GM15510 (cell line): ENCODE results near the gene RALA.

Experiments used
- POLR2A ChIP-seq: IDR thresholded peaks from 3 replicates; pipeline ENCODE4 v1.6.1; 2011; ENCODE audit warnings: borderline replicate concordance; ENCODE audit not compliant: insufficient read length; ENCODE audit errors: extremely low read depth

The RALA gene

DNA sequence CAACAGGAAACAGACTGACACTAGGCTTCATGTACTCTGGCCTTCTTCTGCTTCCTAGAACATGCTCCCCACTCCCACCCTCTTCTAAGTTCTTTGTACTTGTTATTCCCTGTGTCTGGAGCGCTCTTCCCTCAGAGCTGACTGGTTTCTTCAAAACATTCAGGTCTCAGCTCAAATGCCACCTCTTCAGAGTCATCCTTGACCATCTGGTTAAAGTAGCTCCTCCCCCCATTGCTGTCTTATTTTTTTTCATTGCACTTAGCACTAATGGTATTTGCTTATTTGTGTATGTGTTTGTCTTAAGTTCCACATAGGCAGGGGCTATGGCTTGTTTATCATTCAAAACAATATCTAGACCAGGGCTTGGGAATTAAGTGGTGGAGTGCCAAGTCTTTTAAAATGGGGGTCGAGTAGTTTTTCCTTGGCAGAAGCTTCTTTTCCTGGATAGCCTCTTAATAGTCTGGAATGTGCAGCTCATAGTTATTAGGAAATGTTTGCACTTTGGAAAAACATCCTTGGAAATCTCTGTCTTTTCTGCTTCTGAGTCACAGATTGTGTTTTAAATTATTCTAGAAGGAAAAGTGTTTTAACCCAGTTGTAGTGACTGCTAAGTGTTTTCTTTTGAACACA is 60.0 kb downstream of the RALA start:
- TF ChIP-seq POLR2A: no peak

DNA sequence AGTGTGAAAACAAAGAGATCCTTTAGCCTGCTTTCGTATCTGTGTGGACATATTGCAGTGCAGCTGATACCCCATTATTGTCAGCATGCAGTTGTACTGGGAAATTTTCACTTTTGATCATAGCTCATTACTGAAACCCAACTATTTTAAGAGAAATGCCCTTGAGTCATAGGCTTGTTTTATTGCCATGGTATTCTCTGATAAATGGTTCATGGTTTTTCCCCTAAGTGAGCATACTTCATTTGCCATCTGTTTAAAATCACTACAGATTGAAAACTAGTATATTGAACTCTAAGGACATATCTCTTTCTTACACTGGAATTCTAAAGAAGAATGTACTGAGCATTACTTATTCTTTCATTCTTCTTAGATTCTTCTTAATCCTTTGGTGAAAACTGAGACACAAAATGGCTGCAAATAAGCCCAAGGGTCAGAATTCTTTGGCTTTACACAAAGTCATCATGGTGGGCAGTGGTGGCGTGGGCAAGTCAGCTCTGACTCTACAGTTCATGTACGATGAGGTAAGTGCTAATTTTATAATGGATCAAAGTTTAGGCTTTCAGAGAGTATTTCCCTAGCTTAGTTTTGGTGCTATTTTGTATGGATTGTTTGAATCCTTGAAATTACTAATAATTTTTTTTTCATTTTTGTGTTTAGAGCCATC is 63.0 kb downstream of the RALA start:
- TF ChIP-seq POLR2A: no peak

DNA sequence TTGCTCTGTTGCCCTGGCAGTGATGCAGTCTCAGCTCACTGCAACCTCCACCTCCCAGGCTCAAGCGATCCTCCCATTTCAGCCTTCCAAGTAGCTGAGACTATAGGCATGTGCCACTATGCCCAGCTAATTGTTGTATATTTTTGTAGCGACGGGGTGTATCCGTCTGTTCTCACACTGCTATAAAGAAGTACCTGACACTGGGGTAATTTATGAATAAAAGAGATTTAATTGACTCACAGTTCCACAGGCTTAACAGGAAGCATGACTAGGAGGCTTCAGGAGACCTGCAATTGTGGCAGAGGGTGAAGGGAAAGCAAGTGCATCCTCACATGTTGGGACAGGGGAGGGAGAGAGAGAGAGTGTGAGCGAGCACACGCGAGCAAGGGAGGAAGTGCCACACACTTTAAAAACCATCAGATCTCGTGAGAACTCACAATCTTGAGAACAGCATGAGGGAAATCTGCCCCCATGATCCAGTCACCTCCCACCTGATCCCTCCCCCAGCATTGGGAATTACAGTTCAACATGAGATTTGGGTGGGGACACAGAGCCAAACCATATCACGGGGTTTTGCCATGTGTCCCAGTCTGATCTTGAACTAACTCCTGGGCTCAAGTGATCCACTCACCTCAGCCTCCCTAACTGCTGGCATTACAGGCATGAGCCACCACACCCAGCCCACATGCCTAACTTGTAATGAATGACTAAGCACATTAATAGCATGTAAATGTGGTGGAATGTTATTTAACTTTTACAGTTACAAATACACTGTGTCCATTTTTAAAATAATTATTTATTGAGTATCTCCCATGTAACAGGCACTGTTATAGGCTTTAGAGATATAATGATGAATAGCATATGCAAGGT is 65.5 kb downstream of the RALA start:
- TF ChIP-seq POLR2A: no peak

DNA sequence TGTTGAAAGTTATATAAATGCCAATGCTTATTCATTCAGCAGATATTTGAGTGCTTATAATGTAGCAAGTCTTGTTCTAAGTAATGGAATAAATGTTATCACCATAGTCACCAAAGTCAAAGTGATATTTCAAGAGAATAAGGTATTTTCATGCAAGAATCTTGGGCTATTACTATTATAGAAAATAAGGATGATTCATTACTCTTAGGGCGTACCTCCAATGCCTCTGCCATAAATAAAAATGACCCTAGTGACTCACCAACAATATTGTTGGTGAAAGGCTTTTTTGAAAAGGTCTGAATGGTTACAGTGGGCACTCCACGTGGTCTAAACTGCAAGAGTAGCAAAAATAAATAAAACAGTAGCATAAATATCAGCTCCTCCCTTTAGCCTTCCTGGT is 68.4 kb downstream of the RALA start:
- no peak for TF ChIP-seq POLR2A

DNA sequence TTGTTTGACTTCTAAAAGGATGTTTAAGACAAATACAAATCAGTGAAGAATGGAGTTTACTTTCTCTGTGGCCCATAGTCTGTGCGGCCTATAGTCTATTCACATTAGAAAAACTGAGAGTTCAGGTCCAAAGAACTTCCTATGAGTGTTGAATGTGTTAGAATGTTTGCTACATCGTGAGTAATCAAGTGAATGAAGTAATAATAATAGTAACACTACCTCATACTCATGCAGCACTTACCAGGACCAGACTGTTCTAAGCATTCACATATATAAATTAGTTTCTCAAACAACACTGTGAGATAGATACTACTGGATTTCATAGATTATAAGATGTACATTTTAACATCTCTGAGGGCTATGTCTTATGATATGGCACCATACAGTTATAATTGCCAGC is 70.4 kb downstream of the RALA start:
- no peak for TF ChIP-seq POLR2A

DNA sequence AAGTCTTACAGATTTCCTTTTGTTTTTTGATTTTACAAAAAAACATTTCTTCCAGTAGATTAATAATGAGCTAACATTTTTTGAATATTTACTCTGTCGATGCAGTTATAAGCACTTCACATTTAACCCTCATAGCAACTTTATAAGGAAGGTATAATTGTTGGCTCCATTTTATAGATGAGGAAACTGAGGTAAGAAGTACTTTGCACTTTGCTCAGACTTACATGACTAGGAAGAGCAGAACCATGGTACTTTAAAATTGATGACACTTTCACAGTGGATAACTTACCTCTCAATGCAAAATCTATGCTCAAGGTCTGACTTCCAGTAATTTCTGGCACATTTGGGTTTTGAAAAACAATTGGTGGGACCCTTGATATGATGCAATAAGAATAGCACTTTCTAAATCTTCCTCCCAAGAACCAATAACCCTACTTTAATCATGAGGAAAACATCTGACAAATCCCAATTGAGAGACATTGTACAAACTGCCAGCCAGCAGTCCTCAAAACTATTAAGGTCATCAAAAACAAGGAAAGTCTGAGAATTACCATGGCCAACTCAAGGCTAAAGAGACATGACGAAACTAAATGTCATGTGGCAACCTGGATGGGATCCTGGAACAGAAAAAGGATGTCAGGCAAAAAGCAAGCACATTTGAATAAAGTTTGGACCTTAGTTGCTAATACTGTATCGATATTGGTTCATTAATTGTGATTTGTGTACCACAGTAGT is 72.6 kb downstream of the RALA start:
- no peak for TF ChIP-seq POLR2A

DNA sequence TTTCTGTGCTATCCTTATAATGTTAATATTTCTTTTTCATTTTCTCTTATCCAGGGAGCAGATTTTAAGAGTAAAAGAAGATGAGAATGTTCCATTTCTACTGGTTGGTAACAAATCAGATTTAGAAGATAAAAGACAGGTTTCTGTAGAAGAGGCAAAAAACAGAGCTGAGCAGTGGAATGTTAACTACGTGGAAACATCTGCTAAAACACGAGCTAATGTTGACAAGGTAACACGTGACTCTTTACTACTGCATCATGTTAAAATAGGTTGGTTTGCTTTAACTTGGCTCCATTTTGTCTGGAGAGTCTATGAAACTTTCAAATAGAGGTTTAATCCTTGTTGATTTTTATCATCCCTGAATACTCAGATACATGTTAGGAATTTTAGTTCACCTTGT is 73.3 kb downstream of the RALA start:
- no peak for TF ChIP-seq POLR2A

DNA sequence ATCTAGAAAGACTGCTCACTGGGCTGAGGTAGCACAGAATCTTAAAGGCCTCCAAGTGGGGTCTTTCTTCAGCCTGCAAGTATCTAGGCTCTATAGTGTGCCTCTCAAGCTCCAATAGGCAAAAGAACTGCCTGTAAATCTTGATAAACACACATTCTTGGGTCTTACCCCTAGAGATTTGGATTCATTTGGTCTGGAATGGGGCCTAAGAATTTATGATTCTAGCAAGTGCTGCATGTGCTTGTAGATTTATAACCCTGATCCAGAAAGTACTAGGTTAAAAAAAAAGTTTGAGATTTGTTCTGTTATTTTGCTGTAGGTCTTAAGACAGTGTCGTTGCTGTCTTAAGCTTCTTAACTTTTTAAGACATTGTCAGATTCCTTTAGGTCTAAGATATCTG is 74.1 kb downstream of the RALA start:
- TF ChIP-seq POLR2A: no peak

DNA sequence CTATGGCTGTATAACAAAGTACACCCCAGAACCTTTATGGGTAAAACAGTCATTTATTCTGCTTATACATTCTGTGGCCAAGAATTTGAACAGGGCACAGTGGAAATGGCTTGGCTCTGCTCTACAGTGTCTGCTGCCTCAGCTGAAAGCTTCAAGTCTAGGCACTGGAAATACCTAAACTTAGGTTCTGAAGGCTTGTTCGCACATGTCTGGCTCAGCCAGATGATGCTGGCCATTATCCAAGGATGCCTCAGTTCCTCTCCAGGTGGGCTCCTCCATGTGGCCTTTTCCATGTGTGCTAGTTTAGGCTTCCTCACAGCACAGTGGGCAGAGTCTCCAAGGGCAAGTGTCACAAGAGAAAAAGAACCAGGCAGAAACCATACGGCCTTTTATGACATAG is 76.8 kb downstream of the RALA start:
- no peak for TF ChIP-seq POLR2A

DNA sequence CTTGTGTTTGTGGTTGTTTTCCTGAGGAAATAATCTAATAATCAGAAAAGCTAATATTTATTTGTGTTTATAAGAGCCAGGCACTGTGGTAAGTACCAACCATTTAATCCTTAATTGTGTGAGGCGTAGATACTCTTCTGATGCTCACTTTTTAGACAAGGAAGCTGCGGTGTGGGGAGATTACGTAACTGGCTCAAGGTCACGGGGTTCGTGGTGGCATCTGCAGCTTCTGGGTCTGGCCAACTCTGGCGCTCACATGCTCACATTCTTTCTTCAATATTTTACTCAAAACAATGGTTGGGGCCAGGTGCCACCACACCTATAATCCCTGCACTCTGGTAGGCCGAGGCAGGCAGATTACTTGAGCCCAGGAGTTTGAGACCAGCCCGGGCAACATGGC is 77.6 kb downstream of the RALA start:
- TF ChIP-seq POLR2A: no peak

DNA sequence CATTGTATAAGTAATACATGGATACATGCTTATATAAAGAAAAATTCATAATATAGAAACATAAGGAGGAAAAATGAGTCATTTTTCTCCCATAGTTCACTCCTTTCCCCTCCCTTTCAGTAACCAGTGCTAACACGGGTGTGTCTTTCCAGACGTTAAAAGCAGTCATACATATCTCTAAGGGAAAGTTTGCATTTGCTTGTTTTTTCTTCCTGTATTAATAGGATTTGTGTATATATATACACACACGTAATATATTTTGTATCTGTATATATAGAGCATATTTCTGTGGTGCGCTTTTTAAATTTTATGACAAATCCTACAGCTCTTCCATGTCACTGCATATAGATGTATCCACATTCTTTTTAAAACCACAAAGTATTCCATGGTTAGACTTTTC is 78.8 kb downstream of the RALA start:
- no peak for TF ChIP-seq POLR2A

DNA sequence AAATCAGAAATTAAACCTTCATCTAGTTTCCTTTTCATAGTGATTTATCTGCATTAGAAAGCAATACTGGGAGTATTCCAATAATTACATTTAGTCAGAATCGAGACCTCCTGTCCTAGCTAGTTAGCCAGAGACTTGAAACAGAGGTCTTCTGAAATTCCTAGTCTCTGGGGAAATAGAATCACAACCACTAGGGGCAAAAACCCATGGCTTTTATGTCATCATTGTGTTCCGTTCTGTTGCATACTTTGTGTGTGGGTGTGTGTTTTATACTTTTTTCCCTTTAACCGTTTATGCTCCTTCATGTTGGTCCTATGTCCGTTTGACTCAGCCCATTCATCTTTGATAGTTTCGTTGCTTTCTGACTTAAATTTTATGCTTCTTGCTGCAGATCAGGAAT is 79.8 kb downstream of the RALA start:
- no peak for TF ChIP-seq POLR2A

DNA sequence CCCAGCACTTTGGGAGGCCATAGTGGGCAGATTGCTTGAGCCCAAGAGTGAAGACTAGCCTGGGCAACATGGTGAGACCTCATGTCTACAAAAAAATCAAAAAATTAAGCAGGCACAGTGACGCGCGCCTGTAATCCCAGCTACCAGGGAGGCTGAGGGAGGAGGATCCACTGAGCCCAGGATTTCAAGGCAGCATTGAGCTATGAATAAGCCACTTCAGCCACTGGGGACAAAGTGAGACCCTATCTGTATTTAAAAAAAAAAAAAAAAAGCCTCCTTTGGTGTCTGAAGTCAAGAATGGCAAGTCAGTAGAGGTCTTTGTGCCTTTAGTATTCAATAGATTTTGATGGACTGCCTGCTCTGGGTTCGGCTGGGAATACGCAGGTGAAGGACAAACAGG is 85.7 kb downstream of the RALA start:
- TF ChIP-seq POLR2A: no peak

DNA sequence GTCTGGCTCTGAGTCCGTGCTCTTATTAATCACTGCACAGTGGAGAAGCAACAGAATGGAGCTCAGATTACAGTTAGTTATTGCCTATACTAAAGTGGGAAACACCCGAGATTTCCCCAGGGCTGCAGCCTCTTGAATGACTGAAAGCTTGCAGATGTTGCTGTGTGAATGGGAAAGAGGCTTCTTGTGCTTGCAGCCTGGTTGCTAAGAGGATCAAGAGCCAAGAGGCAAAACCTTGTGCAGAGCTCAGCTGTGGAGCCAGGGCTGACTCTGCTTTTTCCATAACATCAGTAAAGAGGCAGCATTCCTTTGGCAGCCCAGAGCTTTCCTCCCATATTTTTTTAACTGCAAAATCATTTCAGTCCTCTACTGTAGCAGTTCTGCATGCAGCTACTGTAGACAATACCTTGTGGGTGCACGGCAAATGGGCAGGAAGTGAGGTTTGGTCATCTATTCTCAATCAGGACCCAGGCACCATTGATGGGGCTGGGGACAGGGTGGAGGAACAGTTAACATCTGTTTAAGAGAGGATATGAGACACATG is 86.5 kb downstream of the RALA start:
- no peak for TF ChIP-seq POLR2A

DNA sequence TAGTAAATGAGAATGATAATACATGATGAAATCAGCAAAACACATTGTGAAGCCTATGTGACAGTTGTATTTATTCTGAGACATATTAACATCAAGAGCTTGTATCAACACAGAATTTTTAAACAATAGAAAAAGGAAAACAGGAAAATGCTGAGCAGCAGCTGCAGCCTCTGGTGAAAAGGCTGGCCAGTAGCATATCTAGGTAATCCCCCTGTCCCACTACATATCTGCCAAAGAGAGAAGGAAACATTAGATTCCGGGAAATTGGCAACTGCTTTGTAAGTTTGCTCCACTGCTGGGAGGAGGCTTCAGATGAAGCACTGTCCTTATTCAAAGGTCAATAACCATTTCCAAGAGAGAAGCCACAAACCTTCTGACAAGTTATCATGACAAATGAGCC is 89.4 kb downstream of the RALA start:
- no peak for TF ChIP-seq POLR2A
